RWPE1 (cell line): ENCODE results near the gene ZBTB42.

Experiments
- CTCF ChIA-PET: fragments of 350-600 bp; sonication (Branson Sonifier 250); formaldehyde crosslinking; extraction: SDS; loops from one replicate; lab custom pipeline; 2021; lab: Yijun Ruan, JAX
- POLR2A ChIA-PET: fragments of 400-600 bp; formaldehyde crosslinking; extraction: SDS; loops from one replicate; lab custom pipeline; 2020; ENCODE audit warnings: antibody characterized with exemption; ENCODE audit not compliant: low non-redundant PET; lab: Yijun Ruan, JAX
- DNase-seq: peaks from one replicate; pipeline ENCODE4 v3.0.0; 2012; ENCODE audit warnings: low spot score
- H3K27ac ChIP-seq: fragments of 450-650 bp; 2 replicates; pipeline ENCODE4 v1.5.1; 2017
- CTCF ChIP-seq: fragments of 450-650 bp; conservative IDR thresholded peaks from 2 replicates; pipeline ENCODE4 v1.5.1; 2017; ENCODE audit warnings: low read depth, mild to moderate bottlenecking

ZBTB42 gene

GRCh38 chr14:104800771-104801519 lies at the start of gene ZBTB42:
Gene ZBTB42, plus strand, starts transcription at chr14:104801101. Its CDS starts 97 bp downstream, at chr14:104801198.
- ChIA-PET CTCF (interaction anchor here (0.5 to 1.8 kb wide), 3 partner anchors 25 to 274 kb away, joined by 3 to 5 read pairs (median 4); no protein-coding TSS in a partner anchor), POLR2A (no interaction called here)
- H3K27ac ChIP-seq = peak within 1 kb of the TSS; percentile 84
- peak; percentile 71 for DNase-seq
- no peak for TF ChIP-seq CTCF

DNA sequence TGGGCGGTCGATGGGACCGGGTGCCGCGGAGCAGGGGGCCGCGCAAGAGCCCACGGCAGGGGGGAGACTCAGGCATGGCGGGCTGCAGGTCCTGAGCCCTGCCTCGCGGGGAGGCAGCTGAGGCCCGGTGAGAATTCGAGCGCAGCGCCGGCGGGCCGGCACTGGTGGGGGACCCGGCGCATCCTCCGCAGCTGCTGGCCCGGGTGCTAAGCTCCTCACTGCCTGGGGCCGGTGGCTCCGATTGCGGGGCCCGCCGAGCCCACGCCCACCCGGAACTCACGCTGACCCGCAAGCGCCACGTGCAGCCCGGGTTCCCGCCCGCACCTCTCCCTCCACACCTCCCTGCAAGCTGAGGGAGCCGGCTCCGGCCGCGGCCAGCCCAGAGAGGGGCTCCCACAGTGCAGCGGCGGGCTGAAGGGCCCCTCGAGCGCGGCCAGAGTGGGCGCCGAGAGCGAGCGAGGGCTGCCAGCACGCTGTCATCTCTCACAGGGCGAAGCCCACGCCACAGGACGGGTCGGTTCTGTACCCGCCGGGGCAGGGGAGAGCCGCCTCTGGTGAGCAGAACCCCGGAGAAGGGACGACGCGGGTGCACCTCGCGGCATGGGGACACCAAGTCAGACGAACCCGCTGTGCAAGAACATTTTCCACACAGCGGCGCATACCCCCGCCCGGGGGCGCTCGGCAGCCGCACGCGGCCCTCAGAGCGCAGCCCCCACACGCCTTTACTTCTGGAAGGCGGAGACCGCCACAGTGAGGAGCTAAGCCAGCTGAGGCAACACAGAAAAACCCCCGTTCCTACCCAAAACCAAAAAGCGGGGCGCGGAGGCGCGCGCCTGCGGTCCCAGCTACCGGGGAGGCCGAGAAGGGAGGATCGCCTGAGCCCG lies 49.1 kb upstream of the ZBTB42 start:
- ChIA-PET POLR2A (interaction anchor here (0.7 to 1.0 kb wide), 3 partner anchors 27 to 115 kb away, joined by 3 read pairs; partner anchors contain the start of gene ADSS1), CTCF (interaction anchor here (0.6 to 1.7 kb wide), 7 partner anchors 20 to 643 kb away, joined by 3 to 9 read pairs (median 3); partner anchors contain the start of gene ADSS1)
- no peak for DNase-seq
- peak; percentile 36 for TF ChIP-seq CTCF
- H3K27ac ChIP-seq = peak overlapping the region; percentile 94

- POLR2A ChIA-PET = interaction anchor here (0.8 to 1.0 kb wide), 3 partner anchors 70 to 114 kb away, joined by 3 read pairs; no protein-coding TSS in a partner anchor
- TF ChIP-seq CTCF = no peak
- CTCF ChIA-PET = interaction anchor here (0.6 to 1.7 kb wide), 4 partner anchors 21 to 399 kb away, joined by 3 to 7 read pairs (median 3); no protein-coding TSS in a partner anchor
- DNase-seq = no peak
- H3K27ac ChIP-seq = peak overlapping the region; percentile 94
Observed at GRCh38 chr14:104752423-104752734, 48.5 kb upstream of the ZBTB42 start.

GRCh38 chr14:104752735-104753527 lies 48.0 kb upstream of the ZBTB42 start, which contains the start of gene SIVA1:
Gene SIVA1, plus strand, starts transcription at chr14:104753147. Its CDS starts 55 bp downstream, at chr14:104753202.
- POLR2A ChIA-PET = interaction anchor here (0.8 to 1.0 kb wide), 3 partner anchors 71 to 114 kb away, joined by 3 read pairs; no protein-coding TSS in a partner anchor
- TF ChIP-seq CTCF = no peak
- H3K27ac ChIP-seq = peak within 1 kb of the TSS; percentile 94
- CTCF ChIA-PET = interaction anchor here (0.6 to 1.7 kb wide), 3 partner anchors 21 to 30 kb away, joined by 3 to 7 read pairs (median 3); no protein-coding TSS in a partner anchor
- peak; percentile 98 for DNase-seq

DNA sequence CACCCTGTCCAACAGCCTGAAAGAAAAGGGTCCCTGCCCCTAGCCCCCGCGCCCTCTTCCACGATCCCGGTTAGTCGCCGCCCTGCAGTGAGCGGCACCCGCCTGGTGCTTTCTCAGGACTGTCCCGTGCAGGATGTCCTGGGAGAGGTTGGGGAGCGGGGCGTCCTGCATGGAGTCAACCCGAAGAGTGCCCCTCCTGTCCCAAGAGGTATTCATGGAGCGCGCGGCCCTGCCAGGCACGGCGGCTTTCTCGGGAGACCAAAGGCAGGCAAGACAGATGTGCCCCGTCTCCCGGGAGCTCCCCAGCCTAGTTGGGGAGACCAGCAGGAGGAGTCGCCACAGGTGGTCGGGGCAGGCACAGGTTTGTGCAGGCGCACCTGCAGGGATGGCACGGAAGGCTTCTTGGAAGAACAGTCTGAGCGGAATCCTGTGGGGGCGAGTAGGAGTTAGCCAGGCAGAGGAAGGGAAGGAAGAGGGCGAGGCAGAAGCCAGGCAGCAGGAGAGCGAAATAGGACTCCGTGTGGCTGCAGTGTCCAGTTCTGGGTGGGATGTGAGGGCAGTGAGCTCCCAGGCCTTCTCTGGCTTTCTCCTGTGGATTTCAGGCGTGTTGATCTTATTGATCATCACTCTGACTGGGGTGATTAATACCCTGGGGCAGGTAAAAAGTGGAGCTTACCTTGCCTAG lies 47.2 kb upstream of the ZBTB42 start:
- ChIA-PET POLR2A (no interaction called here), CTCF (interaction anchor here (1.7 kb wide), 1 partner anchor 22 kb away, joined by 7 read pairs; no protein-coding TSS in a partner anchor)
- H3K27ac ChIP-seq = peak overlapping the region; percentile 94
- no peak for DNase-seq
- TF ChIP-seq CTCF = no peak
